ENCODE data around the gene PXN. TPM values are rescaled to one million over a fixed set of nuclear protein-coding genes. Genes with fewer than 3 reads are reported as not detected.

The PXN gene
- polyA plus RNA-seq, 2 of the 4 experiments (the other 2 are of a cell fraction): 40.1 to 97.0 TPM

GRCh38 chr12:120229487-120230325, 35.8 kb downstream of the PXN start:
- ChIA-PET POLR2A (interaction anchor here (0.8 to 9.0 kb wide), 9 partner anchors 8 to 113 kb away, joined by 3 to 220 read pairs (median 7); partner anchors contain the start of genes PXN, RAB35, RNU4-1 and RNU4-2), CTCF (interaction anchor here (1.0 to 18.0 kb wide), 9 partner anchors 11 to 203 kb away, joined by 4 to 1367 read pairs (median 21); partner anchors contain the start of genes PXN, RNU4-1, RNU4-2 and RPLP0)
- Histone ChIP-seq H3K4me1 (peaks cover 98% of the 10 kb centered on the region), H3K9me3 (no peaks in the 10 kb centered on the region), H3K27ac (peak overlapping the region; percentile 93 to 100), H3K4me3 (peak overlapping the region; percentile 16; the same call in 1 of the 3 replicates), H3K4me2 (peak overlapping the region; percentile 90)
- TF ChIP-seq MAFK (IDR thresholded peaks at IDR 0.05; ENCODE audit: partially characterized antibody): peak; percentile 100
- TF ChIP-seq NFE2L2 (conservative IDR thresholded peaks at IDR 0.05; ENCODE audit: low read length): no peak
- no peak for TF ChIP-seq HEYL (CRISPR knock-in tag; IDR thresholded peaks at IDR 0.05)
- no peak for TF ChIP-seq RNF2 (IDR thresholded peaks at IDR 0.05; ENCODE audit: borderline replicate concordance, low read depth)
- TF ChIP-seq MYC (IDR thresholded peaks at IDR 0.05; ENCODE audit: borderline replicate concordance, low read length): no peak
- TF ChIP-seq HOXB5 (CRISPR knock-in tag; IDR thresholded peaks at IDR 0.05): no peak
- TF ChIP-seq HOXB13 (CRISPR knock-in tag; IDR thresholded peaks at IDR 0.05; ENCODE audit: low read depth): no peak
- TF ChIP-seq CHD2 (IDR thresholded peaks at IDR 0.05; ENCODE audit: low read length, partially characterized antibody): no peak
- TF ChIP-seq E2F6 (IDR thresholded peaks at IDR 0.05; ENCODE audit: borderline replicate concordance, low read depth): 0 out of 2 replicates have a peak, but pooled peaks have one; percentile 4
- peak; percentile 14 to 25; a peak in 1 of 4 replicates for TF ChIP-seq CEBPB (IDR thresholded peaks at IDR 0.05)
- TF ChIP-seq TP53 (CRISPR knock-in tag; IDR thresholded peaks at IDR 0.05): peak; percentile 52; the same call in 1 of the 2 replicates
- no peak for TF ChIP-seq MAX (IDR thresholded peaks at IDR 0.05)
- TF ChIP-seq BHLHE40 (IDR thresholded peaks at IDR 0.05; ENCODE audit: low read depth, low read length): no peak
- no peak for TF ChIP-seq EHF (CRISPR knock-in tag; IDR thresholded peaks at IDR 0.05)
- no peak for TF ChIP-seq HDAC2 (IDR thresholded peaks at IDR 0.05)
- TF ChIP-seq CTCF (IDR thresholded peaks at IDR 0.05): no peak
- TF ChIP-seq ZFP36 (IDR thresholded peaks at IDR 0.05; ENCODE audit: borderline replicate concordance, partially characterized antibody): no peak
- ATAC-seq (peak; percentile 0 to 2; a peak in 3 of 6 replicates), FAIRE-seq (no peak), DNase-seq (ENCODE audit: low read depth in 1 of 2, low spot score in 1 of 2) (peak in 1 of 2 experiments; percentile 62)
- WGBS (ENCODE audit: missing lambda C conversion rate): 11% methylated on average over 12 of the region's 12 CpGs

GRCh38 chr12:120229071-120229486, 36.5 kb downstream of the PXN start:
- DNase-seq (ENCODE audit: low read depth in 1 of 2, low spot score in 1 of 2) (peak in 1 of 2 experiments; percentile 75), FAIRE-seq (no peak), ATAC-seq (0 out of 6 replicates have a peak, but pooled peaks of 1 of the 2 experiments have one; percentile 0)
- Histone ChIP-seq H3K9me3 (no peaks in the 10 kb centered on the region), H3K4me2 (peak overlapping the region; percentile 90), H3K4me3 (no peak overlapping the region), H3K4me1 (peaks cover 96% of the 10 kb centered on the region), H3K27ac (peak overlapping the region; percentile 93 to 100)
- ChIA-PET CTCF (interaction anchor here (0.7 to 18.0 kb wide), 16 partner anchors 10 to 204 kb away, joined by 3 to 1367 read pairs (median 4); partner anchors contain the start of genes PXN, RNU4-1, RNU4-2 and RPLP0), POLR2A (interaction anchor here (0.6 to 9.0 kb wide), 8 partner anchors 9 to 113 kb away, joined by 3 to 220 read pairs (median 30); partner anchors contain the start of genes PXN, RAB35, RNU4-1 and RNU4-2)
- WGBS (ENCODE audit: missing lambda C conversion rate): 28% methylated on average over 7 of the region's 7 CpGs
- TF ChIP-seq MYC (IDR thresholded peaks at IDR 0.05; ENCODE audit: borderline replicate concordance, low read length): no peak
- no peak for TF ChIP-seq CEBPB (IDR thresholded peaks at IDR 0.05)
- no peak for TF ChIP-seq FOSB (CRISPR knock-in tag; IDR thresholded peaks at IDR 0.05)
- TF ChIP-seq ELK1 (IDR thresholded peaks at IDR 0.05; ENCODE audit: low read depth, low read length): no peak
- no peak for TF ChIP-seq ZNF302 (CRISPR knock-in tag; IDR thresholded peaks at IDR 0.05)
- TF ChIP-seq HDAC2 (IDR thresholded peaks at IDR 0.05): no peak
- no peak for TF ChIP-seq FOXS1 (CRISPR knock-in tag; IDR thresholded peaks at IDR 0.05)

Measured in A549 (cell line).